ENCODE measurements around the gene RAPGEF2. TPM values are rescaled to one million over a fixed set of nuclear protein-coding genes. Genes with fewer than 3 reads are reported as not detected.

RAPGEF2 gene
- total and polyA plus RNA-seq, 2 of the 8 experiments (the other 6 are each of a cell fraction or from before 2014, with no cell fraction given) = 24.4 to 48.6 TPM

- H3K9ac ChIP-seq (replicated peaks in 1 of 4; ENCODE audit: extremely low read depth in 1 of 4, low read depth in 3 of 4, low read length in 3 of 4) = peak overlapping the region; percentile 39 to 89 (median 72)
- no peak overlapping the region for H2AK5ac ChIP-seq (ENCODE audit: low read depth, low read length)
- no peak overlapping the region for H3K4ac ChIP-seq (replicated peaks; ENCODE audit: insufficient read length, low read depth, low read length)
- 0% methylated on average over 17 of the region's 72 CpGs; no CpG with 5 or more reads in 1 of the 2 experiments for WGBS, 2 experiments (ENCODE audit: extremely low coverage in 1 of 2, insufficient coverage in 1 of 2, insufficient read length in 1 of 2, insufficient replicate concordance in 2 of 2, low coverage in 1 of 2, low lambda C conversion rate in 2 of 2, missing lambda C conversion rate in 1 of 2)
- no peaks in the 10 kb centered on the region for H3K79me1 ChIP-seq (ENCODE audit: low read depth, low read length)
- H3K56ac ChIP-seq (replicated peaks; ENCODE audit: insufficient read length, low read depth, low read length) = peak overlapping the region; percentile 39
- no peak overlapping the region for H2BK15ac ChIP-seq (ENCODE audit: low read length)
- no peak overlapping the region for H2AFZ ChIP-seq (ENCODE audit: low read length)
- H3K4me1 ChIP-seq (replicated peaks in 1 of 4; ENCODE audit: control insufficient read depth in 3 of 4, insufficient read depth in 4 of 4, low read length in 3 of 4) = peaks cover 3 to 8% (median 4%) of the 10 kb centered on the region in 4 experiments; a peak in 4 of 7 replicates
- ChIA-PET POLR2A (ENCODE audit: partially characterized antibody) (interaction anchor here (0.6 to 2.0 kb wide), 4 partner anchors 13 to 86 kb away, joined by 3 to 4 read pairs (median 3); no protein-coding TSS in a partner anchor), CTCF (ENCODE audit: partially characterized antibody) (no interaction called here)
- peaks cover 4 to 44% of the 10 kb centered on the region in 2 experiments; a peak in 3 of 4 replicates for H3K79me2 ChIP-seq (ENCODE audit: control insufficient read depth in 1 of 2, insufficient read depth in 2 of 2, low read length in 2 of 2)
- peak overlapping the region; percentile 47 for H4K5ac ChIP-seq (ENCODE audit: insufficient read length, low read depth, low read length)
- peaks cover 15% of the 10 kb centered on the region; the same call in 1 of the 2 replicates for H3K23me2 ChIP-seq (ENCODE audit: low read depth, low read length)
- DNase-seq (ENCODE audit: low read depth in 1 of 2, low spot score in 2 of 2) (peak in 1 of 2 experiments; percentile 72), FAIRE-seq (no peak)
- H3K4me3 ChIP-seq (ENCODE audit: extremely low read depth in 1 of 4, insufficient read depth in 2 of 4, low read depth in 3 of 4, low read length in 4 of 4) = peak overlapping the region; percentile 68 to 99 (median 82)
- H3K27me3 ChIP-seq (replicated peaks in 1 of 4; ENCODE audit: control insufficient read depth in 3 of 4, extremely low read depth in 1 of 4, insufficient read depth in 3 of 4, low read length in 3 of 4) = 0 out of 7 replicates have a peak, but pooled peaks cover 0 to 11% (median 0%) of the 10 kb centered on the region in 4 experiments
- H3K36me3 ChIP-seq (ENCODE audit: control insufficient read depth in 2 of 4, insufficient read depth in 4 of 4, low read length in 3 of 4) = no peaks in the 10 kb centered on the region
- H3K14ac ChIP-seq (ENCODE audit: insufficient read length) = no peak overlapping the region
- peaks cover 15 to 17% of the 10 kb centered on the region in 2 experiments for H4K20me1 ChIP-seq (replicated peaks in 1 of 2; ENCODE audit: control insufficient read depth in 1 of 2, insufficient read depth in 2 of 2, low read length in 2 of 2)
- H3K27ac ChIP-seq (ENCODE audit: low read depth, low read length) = peak overlapping the region; percentile 40; the same call in 1 of the 2 replicates
- H2BK20ac ChIP-seq (ENCODE audit: low read length) = no peak overlapping the region
- peak; percentile 82 for TF ChIP-seq KDM4A (IDR thresholded peaks at IDR 0.05; ENCODE audit: low read depth, low read length, severe bottlenecking)
- no peak for TF ChIP-seq JUN (IDR thresholded peaks at IDR 0.05; ENCODE audit: low read depth, low read length)
- 0 out of 2 replicates have a peak, but pooled peaks have one; percentile 2 for TF ChIP-seq YY1 (IDR thresholded peaks at IDR 0.05; ENCODE audit: low read depth, low read length)
- no peak for TF ChIP-seq NRF1 (IDR thresholded peaks at IDR 0.05; ENCODE audit: low read depth, low read length)
- 0 out of 4 replicates have a peak, but pooled peaks of 1 of the 2 experiments have one; percentile 29 for TF ChIP-seq HDAC2 (IDR thresholded peaks at IDR 0.05; ENCODE audit: borderline replicate concordance in 1 of 2, low read depth in 2 of 2, low read length in 2 of 2)
- no peak for TF ChIP-seq GABPA (IDR thresholded peaks at IDR 0.05; ENCODE audit: borderline replicate concordance, insufficient read depth, low read length)
- TF ChIP-seq CBX8 (IDR thresholded peaks at IDR 0.05; ENCODE audit: borderline replicate concordance, low read depth, low read length) = no peak
- TF ChIP-seq TAF1 (IDR thresholded peaks at IDR 0.05; ENCODE audit: low read depth, low read length) = 0 out of 2 replicates have a peak, but pooled peaks have one; percentile 31
- peak; percentile 76 for TF ChIP-seq ASH2L (IDR thresholded peaks at IDR 0.05; ENCODE audit: low read length)
- TF ChIP-seq PHF8 (conservative IDR thresholded peaks at IDR 0.05; ENCODE audit: low read depth, low read length) = 0 out of 2 replicates have a peak, but pooled peaks have one; percentile 19
- no peak overlapping the region for H2BK120ac ChIP-seq (replicated peaks; ENCODE audit: low read depth, low read length)
- H3K18ac ChIP-seq (ENCODE audit: extremely low read depth, low read length) = no peak overlapping the region
- no peaks in the 10 kb centered on the region for H3K9me3 ChIP-seq (ENCODE audit: insufficient read depth in 2 of 2, low read depth in 1 of 2, low read length in 1 of 2)
- no peak overlapping the region for H2BK12ac ChIP-seq (ENCODE audit: low read depth, low read length)
- H4K91ac ChIP-seq (replicated peaks; ENCODE audit: insufficient read length, low read length) = no peak overlapping the region
- no peak overlapping the region for H3K23ac ChIP-seq (ENCODE audit: insufficient read length)
- peak overlapping the region; percentile 63 to 90 for H3K4me2 ChIP-seq (ENCODE audit: insufficient read depth in 1 of 2, low read depth in 2 of 2, low read length in 2 of 2)
- peak overlapping the region; percentile 84; the same call in 1 of the 2 replicates for H4K8ac ChIP-seq (ENCODE audit: extremely low read depth, insufficient read depth, low read length)
- H2BK5ac ChIP-seq (ENCODE audit: low read depth, low read length) = no peak overlapping the region
These were observed 608 bp downstream of the RAPGEF2 start for GRCh38 chr4:159103384-159103990.

All from H1 (cell line).